NT2/D1 (cell line): Measurements from ENCODE around the gene MFSD11.
"Not testable (repeated sequence)": the region's sequence is repeated elsewhere in the genome, so short reads cannot be mapped to it uniquely, and the experiment has no call there.

Experiments used
- DNase-seq: peaks from one replicate; pipeline ENCODE4 v3.0.0-alpha.2; 2011; ENCODE audit warnings: low read depth, low spot score
- H3K27me3 ChIP-seq: 2 replicates; pipeline ENCODE4 v1.6.0; 2011; ENCODE audit warnings: mild to moderate bottlenecking; ENCODE audit not compliant: insufficient read length, insufficient read depth
- H3K36me3 ChIP-seq: 2 replicates; pipeline ENCODE4 v1.6.1; 2011; ENCODE audit warnings: mild to moderate bottlenecking, low read length, mixed read lengths; ENCODE audit not compliant: insufficient read depth, insufficient read length
- H3K4me1 ChIP-seq: 2 replicates; pipeline ENCODE4 v1.5.1; 2011; ENCODE audit not compliant: insufficient read depth, insufficient read length
- H3K4me3 ChIP-seq: 2 replicates; pipeline ENCODE4 v1.5.1; 2011; ENCODE audit warnings: low read depth; ENCODE audit not compliant: insufficient read length
- H3K9ac ChIP-seq: 2 replicates; pipeline ENCODE4 v1.6.0; 2011; ENCODE audit warnings: low read depth; ENCODE audit not compliant: insufficient read length
- H3K9me3 ChIP-seq: 2 replicates; pipeline ENCODE4 v1.5.1; 2011; ENCODE audit warnings: mild to moderate bottlenecking, low read length; ENCODE audit not compliant: insufficient read depth
- SUZ12 ChIP-seq: IDR thresholded peaks from 2 replicates; pipeline ENCODE4 v1.6.1; 2011; ENCODE audit not compliant: insufficient read length, insufficient read depth; ENCODE audit errors: extremely low read depth
- YY1 ChIP-seq: IDR thresholded peaks from 2 replicates; pipeline ENCODE4 v1.6.1; 2011; ENCODE audit not compliant: insufficient read length, insufficient read depth
- ZNF274 ChIP-seq: IDR thresholded peaks from 2 replicates; pipeline ENCODE4 v1.6.1; 2011; ENCODE audit warnings: mild to moderate bottlenecking, low read depth, low read length

MFSD11 gene

DNA sequence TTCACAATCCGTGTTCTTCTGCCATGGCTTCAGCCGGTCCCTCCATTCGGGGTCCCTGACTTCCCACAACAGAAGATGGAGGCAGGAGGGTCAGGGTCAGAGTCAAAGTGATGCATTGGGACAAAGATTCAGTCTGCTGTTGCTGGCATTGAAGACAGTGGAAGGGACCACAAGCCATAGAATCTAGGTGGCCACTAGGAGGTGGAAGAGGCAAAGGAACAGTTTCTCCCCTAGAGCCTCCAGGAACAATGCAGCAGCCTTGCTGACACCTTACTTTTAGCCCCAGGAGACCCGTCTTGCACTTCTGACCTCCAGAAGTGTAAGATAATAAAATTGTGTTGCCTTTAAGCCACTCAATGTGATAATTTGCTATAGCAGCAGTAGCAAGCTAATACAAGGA lies 55.9 kb downstream of the MFSD11 start:
- no peaks in the 10 kb centered on the region for H3K36me3 ChIP-seq
- no peaks in the 10 kb centered on the region; the same call in 1 of the 2 replicates for H3K9me3 ChIP-seq
- H3K4me3 ChIP-seq: no peak overlapping the region
- no peak overlapping the region for H3K9ac ChIP-seq
- no peaks in the 10 kb centered on the region for H3K4me1 ChIP-seq
- no peak for TF ChIP-seq SUZ12
- TF ChIP-seq YY1: no peak
- no peak for TF ChIP-seq ZNF274
- DNase-seq: peak; percentile 42
- no peaks in the 10 kb centered on the region for H3K27me3 ChIP-seq

DNA sequence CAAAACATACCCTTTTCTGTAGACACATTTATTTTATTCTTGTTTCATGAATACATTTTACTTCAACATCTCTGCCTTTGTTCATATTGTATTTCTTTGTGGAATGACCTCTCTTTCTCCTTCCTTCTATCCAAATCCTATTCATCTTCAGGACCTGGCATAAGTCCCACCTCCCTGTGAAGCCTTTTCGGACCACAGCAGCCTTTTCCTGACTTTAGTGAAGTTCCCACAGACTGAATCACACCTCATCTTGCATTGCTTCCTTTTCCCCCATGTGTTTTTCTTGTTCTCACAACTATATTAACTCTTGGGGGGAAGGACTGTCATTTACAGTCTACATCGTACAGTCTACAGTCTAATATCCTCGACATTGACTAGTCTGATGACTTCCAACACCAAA lies 58.2 kb downstream of the MFSD11 start:
- no peaks in the 10 kb centered on the region for H3K4me1 ChIP-seq
- no peak for DNase-seq
- H3K9me3 ChIP-seq: no peaks in the 10 kb centered on the region; the same call in 1 of the 2 replicates
- H3K4me3 ChIP-seq: no peak overlapping the region
- no peak overlapping the region for H3K9ac ChIP-seq
- H3K36me3 ChIP-seq: no peaks in the 10 kb centered on the region
- H3K27me3 ChIP-seq: no peaks in the 10 kb centered on the region
- TF ChIP-seq YY1 (no peak), SUZ12 (no peak), ZNF274 (no peak)

DNA sequence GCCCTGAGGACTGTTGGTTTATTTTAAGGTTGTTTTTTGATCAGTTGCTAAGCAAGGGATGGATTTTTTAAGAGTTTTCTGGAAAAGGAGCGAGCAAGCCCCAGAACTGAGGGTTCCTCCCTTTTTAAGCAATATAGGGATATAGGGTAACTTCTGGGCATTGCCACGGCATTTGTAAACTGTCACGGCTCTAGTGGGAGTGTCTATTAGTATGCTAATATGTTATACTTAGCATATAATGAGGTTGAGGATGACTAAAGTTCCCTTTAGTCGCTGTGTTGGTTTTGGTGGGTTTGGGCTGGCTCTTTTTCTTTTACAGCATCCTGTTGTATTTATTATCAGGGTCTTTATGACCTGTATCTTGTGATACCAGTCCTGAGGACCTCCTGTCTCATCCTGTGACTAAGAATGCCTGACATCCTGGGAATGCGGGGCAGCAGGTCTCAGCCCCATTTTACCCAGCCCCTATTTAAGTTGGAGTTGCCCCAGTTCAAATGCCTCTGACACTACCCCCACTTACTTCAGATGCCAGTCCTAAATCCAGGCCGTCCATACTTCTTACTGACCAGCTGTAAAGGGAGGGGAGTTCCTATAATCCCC lies 59.4 kb downstream of the MFSD11 start:
- Histone ChIP-seq H3K9ac (no peak overlapping the region), H3K36me3 (no peaks in the 10 kb centered on the region), H3K27me3 (no peaks in the 10 kb centered on the region), H3K9me3 (no peaks in the 10 kb centered on the region; the same call in 1 of the 2 replicates), H3K4me1 (no peaks in the 10 kb centered on the region), H3K4me3 (no peak overlapping the region)
- no peak for TF ChIP-seq ZNF274
- no peak for TF ChIP-seq YY1
- no peak for TF ChIP-seq SUZ12
- no peak for DNase-seq

DNA sequence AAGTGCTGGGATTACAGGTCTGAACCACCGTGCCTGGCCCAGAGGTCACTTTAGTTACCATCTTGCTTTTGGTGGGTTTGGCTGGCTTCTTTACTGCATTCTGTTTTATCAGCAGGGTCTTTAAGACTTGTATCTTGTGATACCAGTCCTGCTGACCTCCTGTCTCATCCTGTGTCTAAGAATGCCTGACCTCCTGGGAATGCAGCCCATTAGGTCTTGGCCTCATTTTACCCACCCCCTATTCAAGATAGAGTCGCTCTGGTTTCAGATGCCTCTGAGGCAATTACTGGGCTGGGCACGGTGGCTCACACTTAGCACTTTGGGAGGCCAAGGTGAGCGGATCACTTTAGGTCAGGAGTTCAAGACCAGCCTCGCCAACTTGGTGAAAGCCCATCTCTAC lies 63.8 kb downstream of the MFSD11 start:
- DNase-seq: no peak
- H3K36me3 ChIP-seq: no peaks in the 10 kb centered on the region
- H3K9me3 ChIP-seq: no peaks in the 10 kb centered on the region
- H3K9ac ChIP-seq: no peak overlapping the region
- H3K4me3 ChIP-seq: no peak overlapping the region
- no peaks in the 10 kb centered on the region for H3K4me1 ChIP-seq
- H3K27me3 ChIP-seq: no peaks in the 10 kb centered on the region
- TF ChIP-seq SUZ12 (no peak), ZNF274 (no peak), YY1 (no peak)

DNA sequence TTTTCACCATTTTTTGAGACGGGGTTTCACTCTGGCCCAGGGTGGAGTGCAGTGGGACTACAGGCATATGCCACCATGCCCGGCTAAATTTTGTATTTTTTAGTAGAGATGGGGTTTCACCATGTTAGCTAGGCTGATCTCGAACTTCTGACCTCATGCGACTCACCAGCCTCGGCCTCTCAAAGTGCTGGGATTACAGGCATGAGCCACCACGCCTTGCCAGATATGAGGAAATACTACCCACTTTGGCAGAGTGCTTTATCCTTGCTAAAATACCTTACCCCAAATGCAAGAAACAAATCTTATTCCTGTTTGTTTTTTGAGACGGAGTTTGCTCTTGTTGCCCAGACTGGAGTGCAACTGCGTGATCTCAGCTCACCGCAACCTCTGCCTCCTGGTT lies 67.4 kb downstream of the MFSD11 start:
- DNase-seq: no peak
- H3K27me3 ChIP-seq: no peaks in the 10 kb centered on the region
- H3K4me3 ChIP-seq: no peak overlapping the region

DNA sequence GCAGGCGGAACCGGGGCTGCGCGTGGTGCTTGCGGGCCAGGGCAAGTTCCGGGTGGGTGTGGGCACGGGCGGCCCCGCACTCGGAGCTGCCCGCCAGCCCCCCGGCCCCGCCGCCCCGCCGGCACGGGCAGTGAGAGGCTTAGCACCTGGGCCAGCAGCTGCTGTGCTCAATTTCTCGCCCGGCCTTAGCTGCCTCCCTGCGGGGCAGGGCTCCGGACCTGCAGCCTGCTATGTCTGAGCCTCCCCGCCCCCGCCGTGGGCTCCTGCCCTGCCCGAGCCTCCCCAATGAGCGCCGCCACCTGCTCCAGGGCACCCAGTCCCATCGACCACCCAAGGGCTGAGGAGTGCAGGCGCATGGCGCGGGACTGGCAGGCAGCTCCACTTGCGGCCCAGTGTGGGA lies 68.2 kb downstream of the MFSD11 start:
- H3K9ac ChIP-seq, H3K4me3 ChIP-seq, H3K9me3 ChIP-seq, DNase-seq, H3K27me3 ChIP-seq, H3K4me1 ChIP-seq, H3K36me3 ChIP-seq: not testable (repeated sequence)

More for the DNA sequence above, 67.4 kb downstream of the MFSD11 start:
- no peaks in the 10 kb centered on the region for H3K36me3 ChIP-seq
- no peak overlapping the region for H3K9ac ChIP-seq
- H3K4me1 ChIP-seq: no peaks in the 10 kb centered on the region
- TF ChIP-seq ZNF274: no peak
- no peak for TF ChIP-seq SUZ12
- TF ChIP-seq YY1: no peak
- H3K9me3 ChIP-seq: no peaks in the 10 kb centered on the region

DNA sequence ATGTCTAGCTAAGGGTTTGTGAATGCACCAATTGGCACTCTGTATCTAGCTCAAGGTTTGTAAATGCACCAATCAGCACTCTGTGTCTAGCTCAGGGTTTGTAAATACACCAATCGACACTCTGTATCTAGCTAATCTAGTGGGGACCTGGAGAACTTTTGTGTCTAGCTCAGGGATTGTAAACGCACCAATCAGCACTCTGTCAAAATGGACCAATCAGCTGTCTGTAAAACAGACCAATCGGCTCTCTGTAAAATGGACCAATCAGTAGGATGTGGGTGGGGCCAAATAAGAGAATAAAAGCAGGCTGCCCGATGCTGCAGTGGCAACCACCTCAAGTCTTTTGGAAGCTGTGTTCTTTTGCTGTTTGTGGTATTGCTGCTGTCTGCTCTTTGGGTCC lies 68.8 kb downstream of the MFSD11 start:
- not testable (repeated sequence) for H3K27me3 ChIP-seq, DNase-seq, H3K36me3 ChIP-seq, H3K4me3 ChIP-seq, H3K9me3 ChIP-seq, H3K4me1 ChIP-seq, H3K9ac ChIP-seq

DNA sequence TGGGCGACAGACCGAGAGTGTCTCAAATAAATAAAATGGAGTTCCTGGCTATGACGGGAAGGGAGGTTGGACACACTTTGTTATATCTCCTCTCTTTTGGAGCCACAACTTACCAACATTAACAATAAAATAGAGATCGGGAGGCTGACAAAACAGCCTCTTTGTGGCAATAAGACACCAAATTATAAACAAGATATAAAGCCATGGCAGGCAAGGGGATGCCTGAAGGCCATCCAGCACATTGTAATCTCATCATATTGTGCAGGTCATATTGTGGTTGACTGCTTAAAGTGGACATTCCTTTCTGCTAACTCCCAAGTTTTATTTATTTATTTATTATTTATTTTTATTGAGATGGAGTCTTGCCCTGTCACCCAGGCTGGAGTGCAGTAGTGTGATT lies 70.4 kb downstream of the MFSD11 start:
- Histone ChIP-seq H3K4me1 (peaks cover 2% of the 10 kb centered on the region), H3K9me3 (no peaks in the 10 kb centered on the region), H3K4me3 (no peak overlapping the region), H3K27me3 (no peaks in the 10 kb centered on the region), H3K9ac (no peak overlapping the region), H3K36me3 (no peaks in the 10 kb centered on the region)
- TF ChIP-seq YY1 (no peak), SUZ12 (no peak)
- no peak for DNase-seq
